Stimulated activated CD4-positive, alpha-beta T cell treated with anti-CD3 and anti-CD28 coated beads, Interleukin-4, amount 100 ng/mL, for 1 hour (primary cell): ENCODE measurements around the gene GABARAPL1.
A peak's percentile ranks its signal among the peaks of the same experiment; 100 is the strongest.
"Not testable (repeated sequence)": the region's sequence is repeated elsewhere in the genome, so short reads cannot be mapped to it uniquely, and the experiment has no call there.

Source experiments
- DNase-seq: peaks from one replicate; pipeline ENCODE4 v3.0.0-alpha.2; 2020

Gene GABARAPL1

GRCh38 chr12:10204495-10204894 lies 8.2 kb upstream of the GABARAPL1 start:
- DNase-seq = not testable (repeated sequence)

GRCh38 chr12:10205220-10205807 lies 7.4 kb upstream of the GABARAPL1 start:
- no peak for DNase-seq

GRCh38 chr12:10207136-10207535 lies 5.5 kb upstream of the GABARAPL1 start:
- DNase-seq = no peak

- DNase-seq = no peak
Observed at GRCh38 chr12:10210225-10210624, 2.5 kb upstream of the GABARAPL1 start.

GRCh38 chr12:10211101-10211939 lies 1.4 kb upstream of the GABARAPL1 start:
- no peak for DNase-seq

- DNase-seq = peak; percentile 86
Observed at GRCh38 chr12:10211940-10212738, 538 bp upstream of the GABARAPL1 start.

GRCh38 chr12:10213168-10214135 lies 775 bp downstream of the GABARAPL1 start:
- peak; percentile 71 for DNase-seq

- no peak for DNase-seq
Observed at GRCh38 chr12:10214136-10214894, 1.6 kb downstream of the GABARAPL1 start.

GRCh38 chr12:10214895-10215267 lies 2.2 kb downstream of the GABARAPL1 start:
- no peak for DNase-seq

GRCh38 chr12:10215436-10215835 lies 2.8 kb downstream of the GABARAPL1 start:
- DNase-seq = no peak

- not testable (repeated sequence) for DNase-seq
Observed at GRCh38 chr12:10215946-10216345, 3.3 kb downstream of the GABARAPL1 start.

GRCh38 chr12:10218021-10218420 lies 5.3 kb downstream of the GABARAPL1 start:
- no peak for DNase-seq

GRCh38 chr12:10220398-10221077 lies 7.9 kb downstream of the GABARAPL1 start:
- DNase-seq = no peak

GRCh38 chr12:10221846-10222245 lies 9.2 kb downstream of the GABARAPL1 start:
- no peak for DNase-seq

GRCh38 chr12:10223208-10223607 lies 10.5 kb downstream of the GABARAPL1 start:
- DNase-seq = no peak

GRCh38 chr12:10225426-10225825 lies 12.7 kb downstream of the GABARAPL1 start:
- DNase-seq = not testable (repeated sequence)

GRCh38 chr12:10226086-10226485 lies 13.4 kb downstream of the GABARAPL1 start:
- DNase-seq = no peak

- DNase-seq = no peak
Observed at GRCh38 chr12:10226731-10227130, 14.1 kb downstream of the GABARAPL1 start.

- no peak for DNase-seq
Observed at GRCh38 chr12:10227648-10228047, 15.0 kb downstream of the GABARAPL1 start.

GRCh38 chr12:10234562-10234961 lies 21.9 kb downstream of the GABARAPL1 start:
- DNase-seq = no peak
